GM11168 (cell line): ENCODE results near the gene NOTCH2.
"Not testable (repeated sequence)": the region's sequence is repeated elsewhere in the genome, so short reads cannot be mapped to it uniquely, and the experiment has no call there.

Experiments
- in situ Hi-C: fragments of 300-500 bp; cut with MboI; formaldehyde crosslinking; loops from one replicate; pipeline ENCODE4 v1.12.0; 2022; ENCODE audit warnings: low sequenced_read_pairs; ENCODE audit not compliant: unreplicated experiment

NOTCH2 gene

DNA sequence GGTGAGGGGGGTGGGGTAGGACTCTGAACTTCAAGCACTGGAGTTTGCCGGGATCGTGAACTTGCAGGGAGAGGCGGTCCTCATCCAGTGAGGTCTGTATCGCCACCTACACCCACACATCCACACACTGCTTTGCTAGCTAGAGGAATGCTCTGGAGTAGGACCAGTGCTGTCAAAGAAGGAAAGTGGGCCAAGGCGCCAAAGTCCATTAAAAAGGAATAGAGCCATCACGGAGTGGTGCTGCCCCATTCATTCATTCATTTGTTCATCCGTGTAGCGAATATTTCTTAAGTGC is 405 bp upstream of the NOTCH2 start:
- in situ Hi-C loops, result not testable (repeated sequence)

DNA sequence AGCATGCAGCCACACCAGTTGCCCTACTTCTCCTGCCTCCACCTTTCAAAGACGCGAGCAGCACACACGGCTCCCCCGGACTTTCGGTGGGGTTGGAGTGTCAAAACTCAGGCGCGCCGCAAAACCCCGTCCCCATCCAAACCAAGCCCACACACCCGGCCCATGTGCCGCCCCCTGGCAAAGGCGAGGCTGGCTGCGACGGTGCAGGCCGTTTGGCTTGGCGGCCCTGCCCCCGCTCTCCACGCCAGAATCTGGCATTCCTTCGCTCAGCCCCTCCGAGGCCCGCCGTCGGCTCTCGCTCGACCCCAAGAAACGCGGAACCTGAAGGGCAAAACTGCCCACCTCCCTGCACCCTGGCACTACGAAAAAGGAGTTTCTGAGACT is 787 bp downstream of the NOTCH2 start:
- in situ Hi-C loops, result not testable (repeated sequence)

DNA sequence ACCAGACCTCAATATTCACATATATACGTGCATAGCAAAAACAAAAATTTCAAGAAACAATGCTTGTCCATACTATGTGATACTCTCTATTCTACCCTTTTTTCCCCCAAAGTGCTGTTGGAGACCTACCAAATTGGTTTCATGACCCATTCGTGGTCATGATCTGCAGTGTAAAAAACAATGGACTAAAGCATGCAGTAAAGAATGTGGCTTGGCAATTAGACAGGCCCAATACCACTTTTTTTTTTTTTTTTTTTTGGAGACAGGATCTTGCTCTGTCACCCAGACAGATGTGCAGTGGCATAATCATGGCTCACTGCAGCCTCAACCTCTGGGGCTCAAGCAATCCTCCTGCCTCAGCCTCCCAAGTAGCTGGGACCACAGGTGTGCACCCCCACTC is 21.3 kb downstream of the NOTCH2 start:
- in situ Hi-C loops, result not testable (repeated sequence)

DNA sequence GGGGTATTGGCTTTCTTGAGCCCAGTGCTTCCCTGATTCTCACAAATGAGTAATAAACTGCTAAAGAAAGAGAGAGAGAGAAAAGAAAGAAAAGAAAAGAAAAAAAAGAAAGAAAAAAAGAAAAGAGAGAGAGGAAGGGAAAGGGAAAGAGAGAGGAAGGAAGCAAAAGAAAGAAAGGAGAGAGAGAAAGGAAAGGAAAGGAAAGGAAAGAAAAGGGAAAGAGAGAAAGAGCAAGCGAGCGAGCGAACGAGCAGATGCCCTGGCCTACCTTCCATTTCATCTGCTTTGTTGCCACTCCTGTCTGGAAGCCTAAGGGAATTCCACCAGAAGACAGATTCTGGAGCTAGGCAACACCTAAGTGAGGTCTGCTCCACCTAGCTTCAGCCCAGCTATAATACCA is 27.7 kb downstream of the NOTCH2 start:
- in situ Hi-C loops, result not testable (repeated sequence)

DNA sequence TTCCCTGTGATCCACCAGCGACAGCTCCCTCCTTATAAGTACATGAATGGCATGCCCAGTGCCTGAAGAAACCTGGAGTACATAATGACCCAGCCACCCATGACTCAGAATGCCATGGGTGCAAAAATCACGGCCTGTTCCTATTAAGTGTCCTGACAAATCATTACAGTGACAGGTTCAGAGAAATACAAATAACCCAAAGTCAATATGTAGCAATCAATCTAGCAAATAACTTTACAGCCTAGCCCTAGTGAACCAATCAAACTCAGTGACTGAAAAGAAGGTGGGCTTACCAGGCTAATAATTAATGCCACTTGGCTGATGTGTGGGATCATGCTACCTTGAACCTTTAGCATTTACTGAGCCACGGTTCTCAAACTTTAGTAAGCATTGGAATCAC is 37.2 kb downstream of the NOTCH2 start:
- in situ Hi-C loops, result not testable (repeated sequence)

DNA sequence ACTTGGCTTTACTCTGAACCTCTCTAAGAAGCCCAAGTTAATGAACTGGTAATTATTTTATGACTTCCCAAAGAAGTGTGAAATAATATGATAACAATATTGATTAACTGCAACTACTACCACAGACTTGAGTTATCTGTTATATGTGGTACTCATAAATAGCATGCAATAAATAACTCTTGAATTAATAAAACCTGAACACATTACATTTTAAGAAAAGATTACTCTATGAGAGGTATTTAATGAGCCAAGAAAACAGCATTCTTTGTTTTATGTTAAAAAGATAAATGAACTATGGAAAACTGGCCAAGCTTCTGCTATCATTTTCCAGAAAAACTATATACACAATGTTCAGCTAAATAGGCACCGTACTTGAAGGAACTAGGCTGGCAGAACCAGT is 45.7 kb downstream of the NOTCH2 start:
- in situ Hi-C loops, result not testable (repeated sequence)

DNA sequence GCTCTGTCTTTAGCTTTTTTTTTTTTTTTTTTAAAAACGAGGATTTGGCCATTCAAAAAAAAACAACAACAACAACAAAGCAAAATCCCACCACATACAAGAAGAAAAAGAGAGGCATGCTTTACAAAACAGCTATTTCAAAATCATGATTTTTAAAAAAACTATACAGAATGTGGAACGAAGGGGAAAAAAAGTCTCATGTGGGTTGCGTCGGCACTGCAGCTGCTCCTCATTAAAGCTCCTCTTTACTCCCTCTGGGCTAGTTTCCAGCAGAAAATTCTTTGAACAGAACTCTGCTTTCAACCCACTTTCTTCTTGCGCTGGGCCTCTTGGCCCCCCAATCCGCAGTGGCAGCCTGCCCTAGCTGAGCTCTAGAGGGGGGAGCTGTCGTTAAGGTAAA is 54.5 kb downstream of the NOTCH2 start:
- in situ Hi-C loops, result not testable (repeated sequence)

DNA sequence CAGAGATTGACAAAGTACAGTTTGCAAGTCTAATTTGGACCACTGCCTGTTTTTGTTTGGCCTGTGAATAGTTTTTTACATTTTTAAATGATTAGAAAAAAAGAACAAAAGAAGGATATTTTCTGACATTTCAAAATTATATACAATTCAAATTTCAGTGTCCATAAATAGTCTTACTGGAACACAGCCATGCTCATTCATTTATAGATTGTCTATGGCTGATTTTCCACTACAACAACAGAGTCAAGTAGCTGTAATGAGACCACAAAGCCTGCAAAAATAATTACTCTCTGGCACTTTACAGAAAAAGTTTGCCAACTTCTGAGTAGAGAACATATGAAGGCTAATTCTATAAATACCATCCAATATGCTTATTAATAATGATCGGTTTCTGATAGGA is 61.1 kb downstream of the NOTCH2 start:
- in situ Hi-C loops, result not testable (repeated sequence)

DNA sequence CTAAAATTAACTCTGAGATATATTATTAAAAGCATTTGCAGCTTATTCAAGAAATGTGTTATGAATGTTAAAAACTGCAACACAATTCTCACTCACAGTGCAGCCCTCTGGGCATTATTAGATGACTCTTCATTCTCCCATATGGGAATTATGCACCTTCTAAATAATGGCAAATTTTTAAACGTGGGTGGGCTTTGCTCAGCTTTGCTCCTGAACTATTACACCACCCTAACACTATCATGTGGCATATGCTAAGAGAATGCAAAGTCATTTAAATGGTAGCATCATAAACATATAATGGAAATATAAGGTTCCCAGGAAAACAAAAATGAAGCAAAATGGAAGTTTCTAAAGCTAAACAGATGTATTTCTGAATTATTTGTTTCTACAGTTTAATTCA is 61.6 kb downstream of the NOTCH2 start:
- in situ Hi-C loops, result not testable (repeated sequence)

DNA sequence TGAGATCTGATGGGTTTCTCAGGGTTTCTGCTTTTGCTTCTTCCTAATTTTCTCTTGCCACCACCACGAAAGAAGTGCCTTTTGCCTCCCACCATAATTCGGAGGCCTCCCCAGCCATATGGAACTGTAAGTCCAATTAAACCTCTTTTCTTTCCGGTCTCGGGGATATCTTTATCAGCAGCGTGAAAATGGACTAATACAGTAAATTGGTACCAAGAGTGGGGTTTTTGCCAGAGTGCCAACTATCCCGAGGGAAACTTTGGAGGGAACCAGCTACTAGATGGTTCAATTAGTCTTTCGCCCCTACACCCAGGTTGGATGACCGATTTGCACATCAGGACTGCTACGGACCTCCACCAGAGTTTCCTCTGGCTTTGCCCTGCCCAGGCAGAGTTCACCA is 68.4 kb downstream of the NOTCH2 start:
- in situ Hi-C loops, result not testable (repeated sequence)

DNA sequence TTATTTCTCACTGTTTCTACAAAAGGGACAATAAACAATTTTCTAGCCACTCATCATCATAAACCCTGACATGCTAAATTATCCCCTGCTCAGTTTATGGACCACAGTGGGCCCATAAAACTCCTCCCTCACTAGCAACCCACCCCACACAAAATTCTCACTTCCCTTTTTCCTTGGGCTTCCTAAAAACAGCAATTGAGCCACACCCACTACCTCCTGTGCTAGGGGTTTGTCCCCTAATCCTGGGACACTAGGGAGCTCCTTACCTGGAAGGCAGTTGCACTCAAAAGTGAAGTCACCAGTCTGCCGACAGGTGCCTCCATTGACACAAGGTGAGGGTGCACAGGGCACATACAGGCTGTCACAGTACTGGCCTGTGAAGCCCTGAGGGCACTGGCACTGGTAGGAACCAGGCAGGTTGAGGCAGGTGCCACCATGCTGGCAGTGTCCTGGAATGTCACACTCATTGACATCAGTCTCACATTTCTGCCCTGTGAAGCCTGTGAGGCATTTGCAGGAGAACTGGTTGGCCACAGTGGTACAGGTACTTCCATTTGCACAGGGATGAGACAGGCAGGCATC is 72.6 kb downstream of the NOTCH2 start:
- in situ Hi-C loops, result not testable (repeated sequence)

DNA sequence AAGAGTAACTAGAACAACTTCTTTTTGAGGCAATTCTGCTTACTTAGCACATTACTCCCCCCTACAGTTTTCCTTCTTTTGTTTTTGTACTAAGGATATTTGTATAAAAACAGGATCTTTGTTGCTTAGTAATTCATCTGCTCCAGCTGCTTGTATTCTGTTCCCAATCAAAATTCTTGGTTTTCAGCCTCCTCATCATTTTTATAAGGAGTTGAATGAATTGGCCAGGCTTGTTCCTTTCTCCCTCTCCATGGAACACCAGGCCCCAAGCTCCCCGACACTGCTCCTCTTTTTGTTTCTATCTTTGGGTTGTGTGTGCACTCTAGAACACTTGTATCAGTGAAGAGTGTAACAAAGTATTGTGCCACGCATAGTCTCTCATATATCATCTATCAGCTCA is 73.5 kb downstream of the NOTCH2 start:
- in situ Hi-C loops, result not testable (repeated sequence)

DNA sequence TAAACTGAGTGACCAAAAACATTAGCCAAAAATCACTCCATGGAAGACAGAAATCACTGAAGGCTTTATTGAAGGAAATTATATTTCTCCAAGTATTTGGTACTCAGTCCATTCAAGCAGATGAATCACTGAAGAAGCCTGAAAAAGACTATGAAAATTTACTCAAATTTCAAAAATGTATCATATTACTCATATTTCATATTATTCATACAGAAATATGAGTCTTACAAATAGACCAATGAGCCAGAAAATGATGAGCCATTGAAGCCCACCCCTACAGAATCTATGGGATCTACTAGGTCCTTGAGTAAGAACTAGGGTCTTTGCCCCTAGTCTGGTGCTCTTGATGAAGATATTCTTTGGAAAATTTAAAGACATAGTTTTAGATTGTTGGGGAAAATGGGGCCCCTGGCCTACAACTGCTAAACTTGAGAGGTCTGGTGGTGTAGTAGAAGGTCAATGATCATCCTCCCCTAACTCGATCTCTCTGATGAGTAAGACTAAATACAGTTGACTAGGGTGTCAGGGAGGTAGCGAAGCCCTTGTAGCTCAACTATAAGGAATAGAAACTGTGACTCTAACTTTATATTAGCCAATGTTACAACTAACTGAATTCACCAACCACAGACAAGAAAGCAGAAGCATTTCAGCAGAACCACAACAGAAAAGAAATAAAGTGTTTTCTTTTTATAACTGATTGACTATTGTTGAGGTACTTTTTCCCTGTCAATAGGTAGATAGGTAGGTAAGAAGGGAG is 81.0 kb downstream of the NOTCH2 start:
- in situ Hi-C loops, result no loop called here

DNA sequence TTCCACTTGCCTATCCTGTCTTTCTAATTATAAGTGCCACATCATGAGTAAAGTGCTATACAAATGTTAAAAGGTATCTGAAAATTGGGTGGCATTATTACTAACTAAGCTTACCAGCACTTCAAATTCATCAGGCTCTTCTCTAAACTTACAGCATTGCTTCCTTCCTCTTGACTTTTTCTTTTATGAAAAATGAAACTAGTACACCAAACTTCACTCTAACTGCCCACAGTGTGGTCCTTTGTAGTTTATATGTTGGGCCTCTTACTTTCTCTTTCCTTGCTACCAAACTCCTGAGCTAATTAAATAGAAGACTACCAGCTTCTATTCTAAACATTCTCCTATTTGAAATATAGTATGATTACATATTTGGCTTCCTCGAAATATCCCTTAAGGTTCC is 81.8 kb downstream of the NOTCH2 start:
- in situ Hi-C loops, result no loop called here

DNA sequence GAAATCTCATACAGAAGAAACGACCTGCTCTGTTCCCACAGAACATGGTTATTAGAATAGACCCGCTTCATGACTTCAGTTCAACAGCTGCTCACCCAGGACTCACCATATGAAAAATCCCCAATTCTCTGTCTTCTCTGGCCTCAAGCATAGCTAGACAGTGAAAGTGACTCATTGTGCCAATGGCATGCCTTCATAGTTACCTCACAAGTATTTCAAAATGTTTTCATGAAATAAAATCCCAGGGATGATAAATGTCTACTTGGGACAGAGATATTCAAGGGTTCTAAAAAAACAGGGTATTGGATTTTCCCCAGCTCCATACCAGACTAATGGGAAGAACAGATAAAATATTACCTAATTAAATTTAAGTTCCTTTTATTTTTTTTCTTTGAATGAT is 82.3 kb downstream of the NOTCH2 start:
- in situ Hi-C loops, result no loop called here

DNA sequence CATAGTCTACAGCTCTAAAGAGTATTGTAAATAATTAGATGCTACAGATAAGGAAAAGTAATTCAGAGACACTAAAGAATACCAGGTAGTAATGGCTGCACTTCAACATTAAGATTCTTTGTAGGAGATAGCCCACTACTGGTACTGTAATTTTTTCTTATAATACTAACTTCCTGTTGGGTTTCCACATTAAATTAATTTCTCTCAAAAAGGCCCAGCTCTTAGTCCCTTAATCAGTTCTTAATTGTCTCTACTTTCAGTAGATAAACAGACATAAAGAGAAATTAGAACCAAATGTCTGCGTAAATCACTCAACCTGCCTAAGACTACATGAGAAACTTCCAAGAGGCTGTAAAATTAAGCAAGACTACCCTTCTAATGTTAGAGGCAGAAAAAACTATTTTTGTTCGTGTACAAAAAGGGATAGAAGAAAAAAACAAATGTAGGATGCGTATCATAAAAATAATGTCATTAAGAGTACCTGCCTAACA is 83.4 kb downstream of the NOTCH2 start:
- in situ Hi-C loops, result no loop called here

DNA sequence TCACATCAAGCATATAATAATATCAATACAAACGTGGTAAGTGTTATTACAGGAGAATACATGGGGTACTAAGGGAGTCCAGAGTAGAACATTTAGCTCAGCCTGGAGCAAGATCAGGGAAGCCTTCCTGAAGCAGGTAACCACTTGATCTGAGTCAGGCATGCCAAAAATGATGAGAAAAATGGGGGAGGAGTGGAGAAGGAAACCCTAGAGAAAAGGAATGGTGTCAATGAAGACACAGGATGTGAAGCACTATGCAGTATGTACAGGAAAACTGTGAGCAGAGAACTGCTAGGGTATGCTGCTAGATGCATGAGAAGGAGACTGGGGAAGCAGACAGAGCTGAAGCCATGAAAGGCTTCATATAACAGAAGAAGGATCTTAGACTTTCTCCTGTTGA is 84.7 kb downstream of the NOTCH2 start:
- in situ Hi-C loops, result no loop called here

DNA sequence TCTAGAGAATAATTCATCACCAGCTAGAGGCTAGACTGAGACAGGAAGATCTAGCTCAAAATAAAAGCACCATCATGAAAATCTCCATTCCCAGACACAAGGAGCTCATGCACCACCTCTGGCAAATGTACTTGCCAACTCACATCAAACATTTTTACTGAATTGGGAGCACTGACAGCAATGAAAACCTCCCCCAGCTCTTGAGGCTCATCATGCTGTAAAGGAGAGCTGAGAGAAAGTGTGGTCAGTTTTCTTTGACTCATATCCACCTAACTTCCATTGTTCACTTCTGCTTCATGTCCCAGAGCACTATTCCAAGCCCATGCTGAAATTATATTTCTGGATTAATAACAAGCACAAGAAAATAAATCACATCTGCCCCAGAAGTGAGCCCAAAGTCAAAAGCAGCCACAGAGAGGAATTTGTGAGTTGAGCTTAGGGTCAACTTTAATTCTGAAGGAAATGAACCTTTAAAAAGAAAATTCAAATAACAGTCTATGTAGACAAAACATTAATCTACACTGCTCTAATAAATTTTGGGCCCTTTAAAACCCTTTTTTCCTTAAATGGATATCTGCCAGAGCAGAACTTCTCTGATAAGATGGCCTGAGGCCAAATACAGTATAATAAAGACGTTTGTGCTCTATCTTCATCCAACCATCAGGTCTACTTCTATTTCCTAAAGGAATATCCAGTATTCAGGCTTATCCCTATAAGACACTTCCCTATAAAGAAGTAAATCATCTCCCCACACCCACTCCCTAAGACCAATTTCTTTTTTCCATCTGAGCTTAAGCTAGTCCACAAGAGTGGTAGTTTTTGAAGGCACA is 87.3 kb downstream of the NOTCH2 start:
- in situ Hi-C loops, result no loop called here

DNA sequence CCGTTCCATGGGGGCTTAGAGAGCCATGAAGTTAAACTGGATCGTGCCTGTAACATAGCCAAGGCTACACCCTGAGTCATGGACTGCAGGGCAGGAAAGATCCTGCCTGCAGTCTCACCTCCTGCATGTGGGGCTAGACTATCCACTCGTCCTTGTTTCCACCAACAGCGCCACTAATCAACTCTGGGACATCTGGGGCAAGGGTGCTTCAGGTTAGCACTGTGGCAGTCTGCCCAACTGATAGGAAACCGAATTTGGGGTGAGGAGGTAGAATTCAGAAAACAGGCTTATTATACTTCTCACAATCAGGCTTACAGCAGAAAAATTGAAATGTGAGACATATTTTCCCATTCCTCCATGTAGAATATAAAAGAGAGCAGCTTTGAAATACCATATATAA is 88.0 kb downstream of the NOTCH2 start:
- in situ Hi-C loops, result no loop called here

DNA sequence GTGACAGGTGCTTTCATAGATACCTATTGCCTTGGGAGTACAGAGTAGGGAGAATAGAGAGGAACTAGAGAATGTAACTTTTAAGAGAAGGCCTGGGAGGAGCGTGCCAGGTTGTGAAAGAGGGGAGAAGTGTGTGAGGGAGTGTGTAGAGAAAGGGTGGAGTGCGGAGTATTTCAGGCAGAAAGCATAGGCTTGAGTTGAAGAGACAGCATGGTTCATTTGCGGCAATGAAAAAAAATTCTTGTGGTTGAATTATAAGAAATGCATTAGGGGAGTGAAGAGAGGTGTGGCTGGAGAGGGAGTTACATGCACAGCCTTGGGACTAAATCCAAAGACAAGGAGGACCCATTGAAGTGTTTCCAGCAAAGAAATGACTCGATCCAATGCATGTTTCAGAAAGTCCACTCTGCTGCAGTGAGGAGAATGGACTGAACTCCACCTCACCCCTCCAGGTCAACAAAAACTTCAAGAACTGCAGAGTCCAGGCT is 91.4 kb downstream of the NOTCH2 start:
- in situ Hi-C loops, result no loop called here

DNA sequence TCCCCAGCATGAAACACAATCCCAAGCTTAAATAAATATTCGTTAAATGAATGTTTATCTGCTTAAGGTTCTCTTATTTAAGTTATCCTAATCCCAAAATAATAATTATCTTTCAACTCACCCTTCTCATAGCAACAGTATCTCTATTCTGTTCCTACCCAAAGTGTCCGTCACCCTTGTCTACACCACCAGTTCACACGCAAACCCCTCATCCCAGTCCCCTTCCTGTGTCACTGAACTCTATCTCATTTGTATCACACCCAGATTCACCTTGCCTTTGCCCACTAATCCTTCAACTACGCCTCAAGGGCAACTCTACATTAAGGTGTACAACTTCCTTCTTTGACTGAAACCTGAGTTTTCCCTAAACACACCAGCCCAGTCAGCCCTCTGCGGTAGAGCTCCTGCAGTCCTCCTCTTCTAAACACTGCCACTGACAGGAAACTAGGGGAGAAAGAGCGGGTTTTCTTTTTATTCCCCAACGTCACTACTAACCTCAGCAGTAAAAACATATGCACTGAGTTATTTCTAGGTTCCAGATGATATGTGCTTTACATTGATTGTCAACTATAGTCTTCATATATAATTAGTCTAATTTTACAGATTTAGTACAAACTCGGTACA is 92.2 kb downstream of the NOTCH2 start:
- in situ Hi-C loops, result not testable (repeated sequence)
